BLaER1 treated with 17β-estradiol and CSF1 and Interleukin-3, amounts not matched to agents 10 nM and 100 nM (cell line): Measurements from ENCODE around the gene TMEM38B.

Experiments
- H3K27ac ChIP-seq, 11 experiments: shearing (Covaris generic); formaldehyde crosslinking; 2 replicates each; pipeline ENCODE4 v1.8.1; 2022
- H3K27me3 ChIP-seq, 11 experiments: shearing (Covaris generic); formaldehyde crosslinking; 2 replicates each; pipeline ENCODE4 v1.8.1; 2022
- H3K36me3 ChIP-seq, 11 experiments: shearing (Covaris generic); formaldehyde crosslinking; 2 replicates each; pipeline ENCODE4 v1.8.1; 2022
- H3K4me1 ChIP-seq, 10 experiments: shearing (Covaris generic); formaldehyde crosslinking; 2 replicates each; pipeline ENCODE4 v1.8.1; 2022
- H3K4me2 ChIP-seq, 11 experiments: shearing (Covaris generic); formaldehyde crosslinking; 2 replicates each; pipeline ENCODE4 v1.8.1; 2022
- H3K4me3 ChIP-seq, 10 experiments: shearing (Covaris generic); formaldehyde crosslinking; 2 replicates each; pipeline ENCODE4 v1.8.1; 2022
- H3K9ac ChIP-seq, 11 experiments: shearing (Covaris generic); formaldehyde crosslinking; 2 replicates each; pipeline ENCODE4 v1.8.1; 2022
- H3K9me3 ChIP-seq, 11 experiments: shearing (Covaris generic); formaldehyde crosslinking; replicated peaks in 1 of 11; 2 replicates each; pipeline ENCODE4 v1.8.1; 2022
- H4K20me1 ChIP-seq, 11 experiments: shearing (Covaris generic); formaldehyde crosslinking; 2 replicates each; pipeline ENCODE4 v1.8.1; 2022
- Cebpa-rat ChIP-seq, 11 experiments: shearing (Covaris generic); IDR thresholded peaks; 2 replicates each; pipeline ENCODE4 v1.8.1; 2022

The TMEM38B gene

GRCh38 chr9:105662184-105663104 is 31.9 kb upstream of the TMEM38B start, which contains the start of gene TAL2:
TSS of gene TAL2 (plus strand) at chr9:105662457. CDS start at chr9:105662497, 40 bp downstream.
- TF ChIP-seq Cebpa-rat (IDR thresholded peaks at IDR 0.05): no peak

GRCh38 chr9:105663914-105664313 is 30.4 kb upstream of the TMEM38B start:
- 0 out of 20 replicates have a peak, but pooled peaks cover 0 to 5% (median 0%) of the 10 kb centered on the region in 10 experiments for H3K4me1 ChIP-seq

More at GRCh38 chr9:105662184-105663104, 31.9 kb upstream of the TMEM38B start, which contains the start of gene TAL2:
- Histone ChIP-seq H3K4me1 (0 out of 20 replicates have a peak, but pooled peaks cover 0 to 5% (median 0%) of the 10 kb centered on the region in 10 experiments), H3K9ac (no peak within 1 kb of the TSS), H3K9me3 (no peaks in the 10 kb centered on the region), H3K36me3 (no peaks in the 10 kb centered on the region), H3K4me2 (no peak within 1 kb of the TSS), H3K27ac (no peak within 1 kb of the TSS), H3K4me3 (no peak within 1 kb of the TSS), H3K27me3 (peaks cover 4 to 16% (median 10%) of the 10 kb centered on the region in 11 experiments), H4K20me1 (no peaks in the 10 kb centered on the region; a peak in 1 of 22 replicates)

GRCh38 chr9:105667867-105668266 is 26.5 kb upstream of the TMEM38B start:
- H3K4me2 ChIP-seq: no peak overlapping the region
- no peak overlapping the region for H3K27ac ChIP-seq

More at GRCh38 chr9:105663914-105664313, 30.4 kb upstream of the TMEM38B start:
- H3K36me3 ChIP-seq: no peaks in the 10 kb centered on the region
- H3K9ac ChIP-seq: no peak overlapping the region
- H3K27me3 ChIP-seq: 0 out of 22 replicates have a peak, but pooled peaks cover 0 to 1% (median 0%) of the 10 kb centered on the region in 11 experiments
- no peak overlapping the region for H3K4me2 ChIP-seq
- no peak overlapping the region for H3K27ac ChIP-seq
- H4K20me1 ChIP-seq: no peaks in the 10 kb centered on the region
- TF ChIP-seq Cebpa-rat (IDR thresholded peaks at IDR 0.05): no peak
- no peak overlapping the region for H3K4me3 ChIP-seq
- H3K9me3 ChIP-seq: no peaks in the 10 kb centered on the region

DNA sequence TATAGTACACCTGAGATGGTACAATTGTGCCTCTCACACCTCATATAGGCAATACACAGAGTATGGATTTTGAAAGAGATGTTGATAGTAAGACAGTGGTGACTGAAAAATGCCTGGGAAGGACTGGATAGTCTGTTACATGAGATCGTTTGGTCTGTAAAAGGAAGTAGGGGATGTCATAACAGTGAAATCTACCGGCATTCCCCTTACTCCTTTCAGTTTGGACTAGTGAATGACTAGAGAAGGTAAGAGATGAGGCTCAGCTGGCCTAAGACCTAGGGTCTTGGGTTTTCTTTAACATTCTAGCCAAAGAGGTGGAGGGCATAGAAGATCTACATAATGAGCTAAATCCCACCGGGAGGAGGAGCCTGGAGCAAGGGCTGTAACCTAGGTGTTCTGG is 24.0 kb upstream of the TMEM38B start:
- Histone ChIP-seq H3K4me3 (no peak overlapping the region), H3K9me3 (no peaks in the 10 kb centered on the region), H3K27me3 (no peaks in the 10 kb centered on the region), H3K36me3 (no peaks in the 10 kb centered on the region), H4K20me1 (no peaks in the 10 kb centered on the region), H3K4me2 (no peak overlapping the region), H3K9ac (no peak overlapping the region), H3K4me1 (peaks cover 3 to 13% (median 6%) of the 10 kb centered on the region in 10 experiments; a peak in 13 of 20 replicates), H3K27ac (no peak overlapping the region)
- TF ChIP-seq Cebpa-rat (IDR thresholded peaks at IDR 0.05): no peak

More at GRCh38 chr9:105667867-105668266, 26.5 kb upstream of the TMEM38B start:
- Histone ChIP-seq H4K20me1 (no peaks in the 10 kb centered on the region), H3K36me3 (no peaks in the 10 kb centered on the region), H3K9me3 (no peaks in the 10 kb centered on the region), H3K4me1 (peaks cover 0 to 4% (median 0%) of the 10 kb centered on the region in 10 experiments; a peak in 3 of 20 replicates), H3K9ac (no peak overlapping the region), H3K4me3 (no peak overlapping the region), H3K27me3 (no peaks in the 10 kb centered on the region)
- TF ChIP-seq Cebpa-rat (IDR thresholded peaks at IDR 0.05): no peak

DNA sequence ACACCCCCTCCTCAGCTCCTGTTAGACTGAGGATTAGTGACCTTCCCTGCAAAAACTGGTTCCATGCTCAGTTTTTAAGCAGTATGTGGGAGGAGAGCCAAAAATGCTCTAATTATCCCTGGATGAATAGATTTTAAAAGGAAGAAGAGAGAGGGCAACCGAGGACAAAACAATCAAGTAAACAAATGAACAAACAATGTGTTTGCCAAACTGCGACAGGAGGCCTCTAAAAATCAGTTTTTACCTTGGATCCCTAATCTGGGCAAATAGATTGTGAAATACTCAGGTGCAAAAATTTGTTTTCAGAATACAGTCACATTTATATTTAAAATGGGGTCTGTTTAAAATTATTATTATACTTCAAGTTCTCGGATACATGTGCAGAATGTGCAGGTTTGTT is 23.6 kb upstream of the TMEM38B start:
- no peaks in the 10 kb centered on the region for H3K27me3 ChIP-seq
- no peak overlapping the region for H3K4me3 ChIP-seq
- no peak overlapping the region for H3K27ac ChIP-seq
- no peaks in the 10 kb centered on the region for H3K9me3 ChIP-seq
- no peaks in the 10 kb centered on the region for H3K36me3 ChIP-seq
- TF ChIP-seq Cebpa-rat (IDR thresholded peaks at IDR 0.05): no peak
- H4K20me1 ChIP-seq: no peaks in the 10 kb centered on the region
- H3K9ac ChIP-seq: no peak overlapping the region
- no peak overlapping the region for H3K4me2 ChIP-seq
- peaks cover 3 to 13% (median 6%) of the 10 kb centered on the region in 10 experiments; a peak in 13 of 20 replicates for H3K4me1 ChIP-seq

GRCh38 chr9:105672711-105673234 is 21.6 kb upstream of the TMEM38B start:
- H3K9ac ChIP-seq: no peak overlapping the region
- H3K4me3 ChIP-seq: no peak overlapping the region
- 0 out of 22 replicates have a peak overlapping the region, but pooled peaks of 1 of the 11 experiments have one; percentile 15 for H3K4me2 ChIP-seq

GRCh38 chr9:105673850-105674387 is 20.4 kb upstream of the TMEM38B start:
- H3K4me3 ChIP-seq: no peak overlapping the region
- H3K4me1 ChIP-seq: peaks cover 3 to 13% (median 6%) of the 10 kb centered on the region in 10 experiments; a peak in 13 of 20 replicates
- H3K4me2 ChIP-seq: peak overlapping the region in 8 of 11 experiments; percentile 2 to 36 (median 21); a peak in 5 of 22 replicates
- no peak overlapping the region for H3K27ac ChIP-seq
- no peak overlapping the region for H3K9ac ChIP-seq
- no peaks in the 10 kb centered on the region for H4K20me1 ChIP-seq
- no peaks in the 10 kb centered on the region for H3K9me3 ChIP-seq
- H3K36me3 ChIP-seq: no peaks in the 10 kb centered on the region
- TF ChIP-seq Cebpa-rat (IDR thresholded peaks at IDR 0.05): no peak
- H3K27me3 ChIP-seq: no peaks in the 10 kb centered on the region

More at GRCh38 chr9:105672711-105673234, 21.6 kb upstream of the TMEM38B start:
- Histone ChIP-seq H3K27ac (no peak overlapping the region), H3K4me1 (peaks cover 3 to 13% (median 6%) of the 10 kb centered on the region in 10 experiments; a peak in 13 of 20 replicates), H3K36me3 (no peaks in the 10 kb centered on the region), H4K20me1 (no peaks in the 10 kb centered on the region), H3K9me3 (no peaks in the 10 kb centered on the region), H3K27me3 (no peaks in the 10 kb centered on the region)
- no peak for TF ChIP-seq Cebpa-rat (IDR thresholded peaks at IDR 0.05)

DNA sequence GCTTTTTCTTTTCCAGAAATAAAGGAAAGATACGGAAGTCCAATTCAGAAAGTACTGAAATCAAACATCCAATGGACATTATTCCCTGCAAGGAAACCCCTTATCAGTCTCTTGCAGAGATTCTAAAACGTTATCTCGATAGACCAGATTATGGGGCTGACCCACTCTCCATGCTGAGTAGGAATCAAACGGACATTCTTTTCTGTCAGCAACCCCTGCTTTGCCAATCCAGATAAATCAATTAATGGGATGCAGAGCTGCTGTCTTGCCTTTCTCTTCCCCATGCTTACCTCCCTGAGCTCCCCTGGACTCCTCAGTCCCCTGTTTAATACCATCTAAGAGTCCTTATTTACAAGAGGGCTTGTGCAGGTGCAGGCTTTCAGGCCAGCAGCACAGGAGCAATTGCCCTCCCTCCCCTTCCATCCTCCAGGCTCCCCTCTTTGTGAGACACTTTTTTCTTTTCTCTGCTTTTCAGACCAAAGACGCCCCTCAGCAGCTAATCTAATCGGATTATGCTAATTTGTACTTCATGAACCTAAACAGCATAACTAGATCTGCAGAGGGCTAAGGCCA is 17.9 kb upstream of the TMEM38B start:
- Histone ChIP-seq H3K27ac (no peak overlapping the region), H3K27me3 (no peaks in the 10 kb centered on the region), H3K4me1 (peaks cover 3 to 13% (median 6%) of the 10 kb centered on the region in 10 experiments; a peak in 13 of 20 replicates), H3K9me3 (no peaks in the 10 kb centered on the region), H3K36me3 (no peaks in the 10 kb centered on the region), H4K20me1 (no peaks in the 10 kb centered on the region), H3K4me3 (no peak overlapping the region), H3K4me2 (no peak overlapping the region), H3K9ac (no peak overlapping the region)
- TF ChIP-seq Cebpa-rat (IDR thresholded peaks at IDR 0.05): no peak
